NCI-H345 treated with DMSO at 0.1 percent for 48 hours (cell line): ENCODE measurements around the gene SOCS2.
A peak's percentile ranks its signal among the peaks of the same experiment; 100 is the strongest.

Experiments
- DNase-seq: peaks from one replicate; lab custom pipeline; 2025; ENCODE audit not compliant: unreplicated experiment; lab: John Stamatoyannopoulos, UW

Gene SOCS2

GRCh38 chr12:93565760-93566159, 6.7 kb upstream of the SOCS2 start:
- DNase-seq: no peak

DNA sequence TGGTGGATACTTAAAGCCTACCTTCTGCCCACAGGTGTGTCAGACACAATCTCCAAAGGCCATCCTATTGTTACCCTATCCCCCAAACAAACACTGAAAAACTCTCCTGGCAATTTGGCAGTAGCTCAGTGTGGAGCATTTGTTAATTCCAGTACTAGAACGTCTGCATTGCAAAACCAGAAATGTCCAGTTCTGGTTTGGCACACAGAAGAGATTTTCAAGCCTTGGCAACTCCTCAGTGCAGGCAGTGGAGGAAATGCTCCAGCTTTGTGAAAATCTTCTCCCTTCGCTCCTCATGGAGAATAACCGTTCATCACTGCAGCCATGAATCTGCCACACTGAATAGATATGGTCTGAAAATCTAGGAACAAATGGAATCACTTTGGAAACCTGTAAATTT, 5.3 kb upstream of the SOCS2 start:
- no peak for DNase-seq

- DNase-seq: no peak
These were observed 4.4 kb upstream of the SOCS2 start for GRCh38 chr12:93568091-93568490.

DNA sequence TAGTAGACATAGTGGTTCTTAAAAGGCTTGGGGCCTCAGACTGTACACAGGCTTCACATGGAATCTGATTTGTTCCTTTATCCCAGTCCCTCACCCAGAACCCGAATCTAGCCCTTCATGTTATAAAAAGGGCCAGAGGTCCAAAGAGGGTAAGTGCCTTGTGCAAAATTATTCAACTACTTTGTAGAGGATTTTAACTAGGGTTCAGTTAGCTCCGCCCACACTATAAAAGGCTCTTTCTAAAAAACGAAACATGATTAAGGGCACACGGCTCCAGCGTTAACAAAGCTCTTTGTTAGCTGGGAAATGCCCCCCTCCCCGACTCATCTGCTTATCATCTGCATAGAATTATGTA, 3.2 kb upstream of the SOCS2 start:
- no peak for DNase-seq

DNA sequence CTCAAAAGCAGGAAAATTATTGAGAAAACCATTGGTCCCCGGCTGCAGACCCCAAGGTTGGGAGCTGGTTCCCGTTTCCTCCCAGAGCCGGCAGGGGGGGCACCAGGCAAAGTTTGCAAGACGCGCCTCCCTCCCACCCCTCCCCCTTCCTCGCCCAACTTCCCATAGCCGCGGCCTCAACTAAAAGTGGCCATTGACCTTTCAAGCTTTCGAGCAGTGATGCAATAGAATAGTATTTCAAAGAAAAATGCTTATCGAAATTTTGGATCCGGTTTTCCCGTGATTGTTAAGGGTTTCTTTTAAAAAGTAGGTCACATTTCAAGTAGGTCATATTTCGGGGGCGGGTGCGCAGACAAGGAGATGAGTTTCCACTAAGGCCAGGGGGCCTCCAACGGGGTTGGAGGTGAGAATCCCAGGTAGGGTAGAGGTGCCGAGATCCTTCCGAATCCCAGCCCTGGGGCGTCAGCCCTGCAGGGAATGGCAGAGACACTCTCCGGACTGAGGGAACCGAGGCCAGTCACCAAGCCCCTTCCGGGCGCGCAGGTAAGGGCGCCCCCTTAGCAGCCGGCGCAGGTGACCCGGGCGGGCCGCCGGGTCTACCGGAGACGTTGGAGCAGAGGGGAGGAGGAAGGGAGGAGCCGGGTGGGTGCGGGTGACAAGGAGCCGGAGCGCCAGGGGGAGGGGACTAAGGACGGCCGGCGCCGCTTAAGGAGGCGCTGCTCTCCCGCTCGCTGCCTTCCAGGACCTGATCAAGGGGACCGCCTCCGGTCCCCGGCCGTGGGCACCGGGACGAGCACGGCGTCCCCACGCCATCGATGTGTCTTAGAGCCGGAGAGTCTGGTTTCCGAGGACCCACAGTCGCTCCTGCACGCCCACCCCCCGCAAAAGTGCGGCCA, 2.6 kb upstream of the SOCS2 start:
- DNase-seq: peak; percentile 84

DNA sequence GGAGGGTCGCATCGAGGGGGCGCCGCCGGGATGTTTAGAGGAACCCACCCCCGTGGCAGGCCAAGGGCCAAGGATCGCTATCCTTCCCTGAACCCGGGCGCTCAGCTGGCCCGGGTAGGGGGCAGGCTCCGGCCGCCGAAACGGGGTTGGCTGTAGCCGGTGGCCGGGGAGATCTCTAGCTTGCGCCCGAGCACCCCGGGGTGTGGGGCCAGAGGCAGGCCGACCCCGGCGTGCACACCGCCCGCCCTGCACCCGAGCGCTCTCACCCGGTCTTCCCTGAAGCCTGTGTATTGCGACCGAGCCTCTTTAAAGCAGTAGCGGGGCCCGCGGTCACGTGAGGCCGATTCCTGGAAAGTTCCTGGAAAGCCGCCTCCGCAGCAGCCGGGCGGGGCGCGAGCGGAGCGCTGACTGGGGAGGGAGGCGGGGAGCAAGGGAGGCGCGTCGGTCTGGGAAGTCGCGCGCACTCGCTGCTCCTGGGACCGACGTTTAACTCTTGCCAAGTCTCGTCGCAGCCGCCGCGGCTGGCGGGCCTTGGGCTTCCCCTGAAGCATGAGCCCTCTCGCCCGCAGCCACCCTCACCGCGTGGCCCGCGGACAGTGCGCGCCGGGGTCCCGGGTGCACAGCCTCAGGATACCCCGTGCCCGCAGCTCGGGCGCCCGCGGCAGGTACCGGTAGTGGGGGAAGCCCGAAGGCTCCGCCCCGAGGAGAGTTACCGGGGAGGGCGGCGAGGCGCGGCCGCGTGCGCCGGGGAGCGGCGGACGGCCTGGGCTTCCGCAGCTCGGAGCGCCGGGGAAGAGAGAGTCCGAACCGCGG, 1.7 kb upstream of the SOCS2 start:
- peak; percentile 65 for DNase-seq

- peak; percentile 52 for DNase-seq
These were observed 1.0 kb upstream of the SOCS2 start for GRCh38 chr12:93571365-93571924.

GRCh38 chr12:93572712-93573551, 457 bp downstream of the SOCS2 start:
- DNase-seq: no peak

DNA sequence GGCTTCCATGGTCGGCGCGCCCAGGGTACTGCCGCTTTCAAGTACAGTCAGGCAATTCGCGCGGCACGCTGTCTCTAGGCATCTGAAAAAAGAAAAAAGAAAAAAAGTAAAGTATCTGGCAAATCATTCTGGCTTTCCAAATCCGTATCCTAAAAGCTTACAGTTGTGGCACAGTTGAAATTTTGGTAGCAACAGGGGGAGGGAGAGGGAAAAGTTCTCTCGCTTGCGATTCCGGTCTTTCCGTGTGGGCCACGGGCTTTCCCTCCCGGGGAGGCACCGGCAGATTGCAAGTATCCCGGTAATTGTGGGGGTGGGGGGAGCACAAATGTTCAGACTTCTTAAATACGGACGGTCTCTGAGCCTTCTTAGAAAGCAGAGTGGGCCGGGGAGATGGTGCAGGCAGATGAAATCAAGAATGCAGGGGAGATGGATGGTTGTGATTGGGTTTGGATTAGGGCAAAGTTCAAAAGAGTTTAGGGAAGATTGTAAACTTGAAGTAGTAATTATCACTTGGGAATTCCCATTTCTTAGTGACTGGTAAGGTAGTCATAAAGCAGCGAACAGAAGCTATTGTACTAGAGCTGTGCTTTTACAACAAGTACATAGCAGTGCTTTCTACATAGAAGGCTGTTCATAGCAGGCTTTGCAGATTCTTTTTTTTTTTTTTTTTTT, 1.2 kb downstream of the SOCS2 start:
- DNase-seq: no peak

- DNase-seq: no peak
These were observed 4.7 kb downstream of the SOCS2 start for GRCh38 chr12:93577222-93577621.

GRCh38 chr12:93578221-93578620, 5.7 kb downstream of the SOCS2 start:
- DNase-seq: no peak

- DNase-seq: no peak
These were observed 8.2 kb downstream of the SOCS2 start for GRCh38 chr12:93580682-93581081.

DNA sequence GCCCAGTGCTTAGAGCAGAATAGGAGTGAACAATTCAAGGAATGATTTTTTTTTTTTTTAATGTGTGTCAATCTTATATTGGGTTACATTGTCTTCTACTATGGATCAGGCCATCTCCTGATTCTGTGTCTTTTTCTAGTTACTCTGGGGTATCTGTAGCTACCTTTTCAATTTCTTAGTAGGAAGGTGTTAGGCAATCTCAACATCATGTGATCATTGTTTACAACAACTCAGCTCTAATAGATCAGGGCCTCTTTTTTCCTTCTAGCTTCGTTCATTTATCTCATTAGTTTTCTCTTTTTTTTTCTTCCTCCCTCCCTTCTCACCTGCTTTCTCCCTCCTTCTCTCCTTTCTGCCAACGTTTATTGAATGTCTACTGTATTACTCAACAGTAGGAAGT, 8.9 kb downstream of the SOCS2 start:
- no peak for DNase-seq

- DNase-seq: no peak
These were observed 9.9 kb downstream of the SOCS2 start for GRCh38 chr12:93582351-93582750.

DNA sequence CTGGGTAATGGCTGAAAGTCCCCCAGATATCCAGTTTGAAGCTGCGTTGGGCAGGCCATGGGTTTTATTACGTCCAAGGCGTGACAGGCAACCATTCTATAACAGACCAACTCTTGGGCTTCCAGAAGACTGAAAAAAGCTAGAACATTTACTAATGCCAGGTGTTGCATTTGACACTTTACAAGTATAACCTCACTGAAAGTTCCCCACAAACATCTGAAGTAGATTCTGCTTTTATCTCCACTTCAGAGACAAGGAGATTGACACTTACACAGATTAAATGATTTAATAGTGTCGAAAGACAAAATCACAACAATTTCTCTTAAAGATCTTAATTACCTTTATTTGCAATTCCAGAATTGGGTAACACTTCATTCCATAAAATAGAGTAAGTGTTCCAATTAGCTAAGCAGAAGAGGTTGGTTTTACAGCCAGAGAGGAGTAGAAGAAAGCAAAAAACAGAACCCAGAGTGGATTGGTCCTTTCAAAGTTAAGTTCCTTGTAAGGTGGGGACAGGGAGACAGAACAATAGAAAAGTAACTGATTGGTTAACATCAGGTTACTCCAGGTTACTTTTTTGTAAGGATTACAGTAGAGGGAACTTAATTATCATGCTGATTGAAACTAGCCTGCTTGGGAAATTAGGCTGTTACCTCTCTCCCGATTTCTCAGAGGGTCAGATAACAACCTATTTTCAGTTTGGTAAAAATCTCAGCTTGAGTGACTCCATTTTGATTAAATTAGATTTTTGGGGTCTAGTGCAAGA, 11.3 kb downstream of the SOCS2 start:
- DNase-seq: no peak

- DNase-seq: no peak
These were observed 12.8 kb downstream of the SOCS2 start for GRCh38 chr12:93585247-93585646.

- DNase-seq: no peak
These were observed 15.1 kb downstream of the SOCS2 start for GRCh38 chr12:93587611-93588010.

DNA sequence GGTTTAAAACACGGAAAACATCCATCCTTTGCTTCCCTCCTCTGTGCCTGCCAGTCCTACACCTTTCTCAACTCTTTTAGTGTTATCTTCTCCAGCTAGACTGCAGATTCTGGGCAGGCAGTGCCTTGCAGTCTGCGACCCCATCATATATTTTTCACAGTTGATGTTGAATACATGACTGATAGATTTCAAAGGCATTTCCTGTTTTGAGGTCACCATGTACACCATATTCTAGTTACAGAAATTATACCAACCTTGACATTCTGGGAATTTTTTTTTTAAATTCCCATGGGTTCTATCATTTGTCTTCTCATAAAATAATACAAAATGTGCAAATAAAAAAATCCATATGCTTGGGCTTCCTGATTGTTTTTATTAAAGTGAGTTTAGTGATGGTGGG, 16.6 kb downstream of the SOCS2 start:
- no peak for DNase-seq

DNA sequence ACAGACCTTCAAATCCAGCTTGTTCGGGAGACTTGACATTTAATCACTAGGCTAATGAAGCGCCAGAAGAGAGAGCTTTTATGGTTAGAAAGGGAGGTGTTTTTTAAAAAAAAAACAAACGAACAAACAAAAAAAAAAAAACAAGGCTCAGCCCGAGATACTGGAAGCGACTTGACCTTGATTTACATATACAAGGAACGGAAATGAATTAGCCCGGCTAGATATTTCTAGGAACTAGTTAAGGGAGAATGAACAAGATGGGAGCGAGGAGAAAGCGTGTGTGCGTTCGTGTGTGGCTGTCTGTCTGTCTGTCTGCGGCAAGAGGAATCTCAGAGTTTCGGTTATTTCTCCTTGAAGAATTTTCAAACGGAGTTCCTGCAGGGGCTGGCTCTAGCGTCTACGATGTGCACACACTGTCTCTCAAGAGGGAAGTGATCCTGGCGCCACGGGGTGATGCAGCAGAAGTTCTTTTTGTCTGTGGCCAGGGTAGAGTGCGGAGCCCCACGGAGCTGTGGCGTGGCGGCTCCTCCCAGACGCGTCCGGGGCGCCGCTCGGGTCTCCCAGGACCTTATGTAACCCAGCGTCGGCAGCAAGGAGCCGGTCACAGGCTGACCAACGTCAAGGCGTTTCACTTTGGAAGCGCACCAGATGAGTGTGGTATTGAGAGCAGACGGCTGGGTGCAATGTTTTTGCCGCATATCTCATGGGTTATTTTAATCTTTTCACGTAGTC, 18.8 kb downstream of the SOCS2 start:
- DNase-seq: peak; percentile 12
